ENCODE results near the gene ATP6V0C.
"Not testable (repeated sequence)": the region's sequence is repeated elsewhere in the genome, so short reads cannot be mapped to it uniquely, and the experiment has no call there.

Gene ATP6V0C

GRCh38 chr16:2539192-2539844 lies 25.6 kb downstream of the ATP6V0C start:
- H2AFZ ChIP-seq (ENCODE audit: low read length); H3F3A ChIP-seq (ENCODE audit: insufficient read depth, low read length); H3K27me3 ChIP-seq (replicated peaks; ENCODE audit: insufficient read depth, low read length); H3K27ac ChIP-seq (ENCODE audit: low read length); H3K4me3 ChIP-seq (ENCODE audit: low read length); H4K20me1 ChIP-seq (ENCODE audit: insufficient read depth, low read length); H3K9ac ChIP-seq (ENCODE audit: low read length); DNase-seq; H3K36me3 ChIP-seq (replicated peaks; ENCODE audit: insufficient read depth, low read length); H3K4me1 ChIP-seq (ENCODE audit: low read length); H3K9me3 ChIP-seq (replicated peaks; ENCODE audit: insufficient read depth, low read length); H3K9me2 ChIP-seq (replicated peaks; ENCODE audit: insufficient read depth, low read length): not testable (repeated sequence)
- H3K4me2 ChIP-seq (ENCODE audit: low read depth, low read length): peak overlapping the region; percentile 63; the same call in 1 of the 2 replicates
- peaks cover 44% of the 10 kb centered on the region for H3K79me2 ChIP-seq (ENCODE audit: low read length)

- H3K4me3 ChIP-seq (ENCODE audit: low read length); H3K27ac ChIP-seq (ENCODE audit: low read length); H3K36me3 ChIP-seq (replicated peaks; ENCODE audit: insufficient read depth, low read length); H4K20me1 ChIP-seq (ENCODE audit: insufficient read depth, low read length); H3K9me3 ChIP-seq (replicated peaks; ENCODE audit: insufficient read depth, low read length); H3K9ac ChIP-seq (ENCODE audit: low read length); H3K4me1 ChIP-seq (ENCODE audit: low read length); H3K9me2 ChIP-seq (replicated peaks; ENCODE audit: insufficient read depth, low read length); H3F3A ChIP-seq (ENCODE audit: insufficient read depth, low read length); H2AFZ ChIP-seq (ENCODE audit: low read length); H3K4me2 ChIP-seq (ENCODE audit: low read depth, low read length); H3K27me3 ChIP-seq (replicated peaks; ENCODE audit: insufficient read depth, low read length); DNase-seq: not testable (repeated sequence)
- peaks cover 49% of the 10 kb centered on the region for H3K79me2 ChIP-seq (ENCODE audit: low read length)
- TF ChIP-seq CTCF (IDR thresholded peaks at IDR 0.05; ENCODE audit: low read length): peak; percentile 6; the same call in 1 of the 2 replicates
Observed at GRCh38 chr16:2539845-2540458, 26.2 kb downstream of the ATP6V0C start.

- not testable (repeated sequence) for H3K4me1 ChIP-seq (ENCODE audit: low read length); H3K9me3 ChIP-seq (replicated peaks; ENCODE audit: insufficient read depth, low read length); H3K27ac ChIP-seq (ENCODE audit: low read length); H3K4me2 ChIP-seq (ENCODE audit: low read depth, low read length); H3F3A ChIP-seq (ENCODE audit: insufficient read depth, low read length); H4K20me1 ChIP-seq (ENCODE audit: insufficient read depth, low read length); H3K36me3 ChIP-seq (replicated peaks; ENCODE audit: insufficient read depth, low read length); H3K9ac ChIP-seq (ENCODE audit: low read length); H3K27me3 ChIP-seq (replicated peaks; ENCODE audit: insufficient read depth, low read length); H3K9me2 ChIP-seq (replicated peaks; ENCODE audit: insufficient read depth, low read length); H3K4me3 ChIP-seq (ENCODE audit: low read length); H2AFZ ChIP-seq (ENCODE audit: low read length); DNase-seq
- peaks cover 59% of the 10 kb centered on the region for H3K79me2 ChIP-seq (ENCODE audit: low read length)
Observed at GRCh38 chr16:2540912-2541311, 27.2 kb downstream of the ATP6V0C start.

GRCh38 chr16:2541409-2541808 lies 27.7 kb downstream of the ATP6V0C start:
- H4K20me1 ChIP-seq (ENCODE audit: insufficient read depth, low read length); H3K27me3 ChIP-seq (replicated peaks; ENCODE audit: insufficient read depth, low read length); H3K4me3 ChIP-seq (ENCODE audit: low read length); H3K36me3 ChIP-seq (replicated peaks; ENCODE audit: insufficient read depth, low read length); H3K9me3 ChIP-seq (replicated peaks; ENCODE audit: insufficient read depth, low read length); H2AFZ ChIP-seq (ENCODE audit: low read length); H3K9ac ChIP-seq (ENCODE audit: low read length); H3K27ac ChIP-seq (ENCODE audit: low read length); DNase-seq; H3K9me2 ChIP-seq (replicated peaks; ENCODE audit: insufficient read depth, low read length); H3K4me2 ChIP-seq (ENCODE audit: low read depth, low read length); H3F3A ChIP-seq (ENCODE audit: insufficient read depth, low read length); H3K4me1 ChIP-seq (ENCODE audit: low read length): not testable (repeated sequence)
- H3K79me2 ChIP-seq (ENCODE audit: low read length): peaks cover 64% of the 10 kb centered on the region

- peaks cover 63% of the 10 kb centered on the region for H3K79me2 ChIP-seq (ENCODE audit: low read length)
- not testable (repeated sequence) for H4K20me1 ChIP-seq (ENCODE audit: insufficient read depth, low read length); H3K4me2 ChIP-seq (ENCODE audit: low read depth, low read length); DNase-seq; H3K4me1 ChIP-seq (ENCODE audit: low read length); H3K27me3 ChIP-seq (replicated peaks; ENCODE audit: insufficient read depth, low read length); H3K9me3 ChIP-seq (replicated peaks; ENCODE audit: insufficient read depth, low read length); H2AFZ ChIP-seq (ENCODE audit: low read length); H3K4me3 ChIP-seq (ENCODE audit: low read length); H3K9me2 ChIP-seq (replicated peaks; ENCODE audit: insufficient read depth, low read length); H3K27ac ChIP-seq (ENCODE audit: low read length); H3K9ac ChIP-seq (ENCODE audit: low read length); H3F3A ChIP-seq (ENCODE audit: insufficient read depth, low read length); H3K36me3 ChIP-seq (replicated peaks; ENCODE audit: insufficient read depth, low read length)
Observed at GRCh38 chr16:2543771-2544170, 30.0 kb downstream of the ATP6V0C start.

GRCh38 chr16:2550283-2550878 lies 36.6 kb downstream of the ATP6V0C start:
- H3K4me1 ChIP-seq (ENCODE audit: low read length); H4K20me1 ChIP-seq (ENCODE audit: insufficient read depth, low read length); H3K27me3 ChIP-seq (replicated peaks; ENCODE audit: insufficient read depth, low read length); H3K4me2 ChIP-seq (ENCODE audit: low read depth, low read length); H3K4me3 ChIP-seq (ENCODE audit: low read length); H3K9ac ChIP-seq (ENCODE audit: low read length); DNase-seq; H2AFZ ChIP-seq (ENCODE audit: low read length); H3K9me2 ChIP-seq (replicated peaks; ENCODE audit: insufficient read depth, low read length); H3K9me3 ChIP-seq (replicated peaks; ENCODE audit: insufficient read depth, low read length); H3K36me3 ChIP-seq (replicated peaks; ENCODE audit: insufficient read depth, low read length); H3F3A ChIP-seq (ENCODE audit: insufficient read depth, low read length); H3K27ac ChIP-seq (ENCODE audit: low read length): not testable (repeated sequence)
- peaks cover 19% of the 10 kb centered on the region for H3K79me2 ChIP-seq (ENCODE audit: low read length)

GRCh38 chr16:2551420-2551889 lies 37.7 kb downstream of the ATP6V0C start:
- H3K9me3 ChIP-seq (replicated peaks; ENCODE audit: insufficient read depth, low read length); H3K36me3 ChIP-seq (replicated peaks; ENCODE audit: insufficient read depth, low read length): not testable (repeated sequence)

More at GRCh38 chr16:2551420-2551889, 37.7 kb downstream of the ATP6V0C start:
- H3K9me2 ChIP-seq (replicated peaks; ENCODE audit: insufficient read depth, low read length); H3K27ac ChIP-seq (ENCODE audit: low read length); H3K9ac ChIP-seq (ENCODE audit: low read length); H3K27me3 ChIP-seq (replicated peaks; ENCODE audit: insufficient read depth, low read length); H3F3A ChIP-seq (ENCODE audit: insufficient read depth, low read length); H3K4me2 ChIP-seq (ENCODE audit: low read depth, low read length); DNase-seq; H2AFZ ChIP-seq (ENCODE audit: low read length); H3K4me1 ChIP-seq (ENCODE audit: low read length); H3K4me3 ChIP-seq (ENCODE audit: low read length); H4K20me1 ChIP-seq (ENCODE audit: insufficient read depth, low read length); H3K79me2 ChIP-seq (ENCODE audit: low read length): not testable (repeated sequence)

Measured in MM.1S (cell line).